C4-2B (cell line): Measurements from ENCODE around the gene C10orf71.

ENCODE experiments used
- H3K27ac ChIP-seq: fragments of 450-650 bp; 2 replicates; pipeline ENCODE4 v1.5.1; 2017
- ZFX ChIP-seq: fragments of 450-650 bp; IDR thresholded peaks from 2 replicates; pipeline ENCODE4 v1.6.1; 2017
- TF ChIP-seq, protein P1 (sequence below): fragments of 450-650 bp; conservative IDR thresholded peaks from 2 replicates; pipeline ENCODE4 v1.5.1; 2017; ENCODE audit warnings: mild to moderate bottlenecking

The C10orf71 gene

GRCh38 chr10:49328401-49329145 is 29.6 kb downstream of the C10orf71 start:
- no peak overlapping the region for H3K27ac ChIP-seq
- TF ChIP-seq, protein P1, sequence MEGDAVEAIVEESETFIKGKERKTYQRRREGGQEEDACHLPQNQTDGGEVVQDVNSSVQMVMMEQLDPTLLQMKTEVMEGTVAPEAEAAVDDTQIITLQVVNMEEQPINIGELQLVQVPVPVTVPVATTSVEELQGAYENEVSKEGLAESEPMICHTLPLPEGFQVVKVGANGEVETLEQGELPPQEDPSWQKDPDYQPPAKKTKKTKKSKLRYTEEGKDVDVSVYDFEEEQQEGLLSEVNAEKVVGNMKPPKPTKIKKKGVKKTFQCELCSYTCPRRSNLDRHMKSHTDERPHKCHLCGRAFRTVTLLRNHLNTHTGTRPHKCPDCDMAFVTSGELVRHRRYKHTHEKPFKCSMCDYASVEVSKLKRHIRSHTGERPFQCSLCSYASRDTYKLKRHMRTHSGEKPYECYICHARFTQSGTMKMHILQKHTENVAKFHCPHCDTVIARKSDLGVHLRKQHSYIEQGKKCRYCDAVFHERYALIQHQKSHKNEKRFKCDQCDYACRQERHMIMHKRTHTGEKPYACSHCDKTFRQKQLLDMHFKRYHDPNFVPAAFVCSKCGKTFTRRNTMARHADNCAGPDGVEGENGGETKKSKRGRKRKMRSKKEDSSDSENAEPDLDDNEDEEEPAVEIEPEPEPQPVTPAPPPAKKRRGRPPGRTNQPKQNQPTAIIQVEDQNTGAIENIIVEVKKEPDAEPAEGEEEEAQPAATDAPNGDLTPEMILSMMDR: no peak
- no peak for TF ChIP-seq ZFX

- TF ChIP-seq, protein P1: no peak
- TF ChIP-seq ZFX: no peak
Measured at GRCh38 chr10:49329146-49329505, 30.2 kb downstream of the C10orf71 start.

GRCh38 chr10:49330127-49330665 is 31.2 kb downstream of the C10orf71 start:
- TF ChIP-seq ZFX: no peak
- TF ChIP-seq, protein P1: no peak
- H3K27ac ChIP-seq: no peak overlapping the region

More at GRCh38 chr10:49329146-49329505, 30.2 kb downstream of the C10orf71 start:
- H3K27ac ChIP-seq: no peak overlapping the region

DNA sequence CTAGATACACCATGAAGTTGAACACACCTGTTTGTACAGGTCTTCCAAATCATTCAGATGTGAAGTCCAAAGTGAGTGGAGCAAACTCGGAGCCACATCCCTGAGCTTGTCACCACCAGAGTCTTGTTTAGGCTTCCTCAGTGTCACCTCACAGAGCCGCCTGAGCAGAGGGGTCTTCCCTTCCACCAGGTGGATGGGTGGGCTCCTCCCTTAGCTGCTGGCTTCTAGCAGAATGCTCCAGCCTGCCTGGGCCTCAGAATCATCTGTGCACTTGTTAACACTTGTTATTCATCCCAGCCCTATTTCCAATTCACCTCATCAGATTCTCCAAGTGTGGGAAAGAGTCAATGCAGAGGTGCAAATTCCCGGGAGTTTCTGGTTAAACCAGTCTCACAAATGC is 32.5 kb downstream of the C10orf71 start:
- H3K27ac ChIP-seq: no peak overlapping the region

GRCh38 chr10:49332333-49332732 is 33.4 kb downstream of the C10orf71 start:
- no peak for TF ChIP-seq ZFX
- TF ChIP-seq, protein P1: no peak
- H3K27ac ChIP-seq: no peak overlapping the region

More for the DNA sequence above, 32.5 kb downstream of the C10orf71 start:
- TF ChIP-seq, protein P1: no peak
- TF ChIP-seq ZFX: no peak

- no peak overlapping the region for H3K27ac ChIP-seq
- no peak for TF ChIP-seq ZFX
- TF ChIP-seq, protein P1: no peak
Measured at GRCh38 chr10:49332768-49333167, 33.8 kb downstream of the C10orf71 start.

DNA sequence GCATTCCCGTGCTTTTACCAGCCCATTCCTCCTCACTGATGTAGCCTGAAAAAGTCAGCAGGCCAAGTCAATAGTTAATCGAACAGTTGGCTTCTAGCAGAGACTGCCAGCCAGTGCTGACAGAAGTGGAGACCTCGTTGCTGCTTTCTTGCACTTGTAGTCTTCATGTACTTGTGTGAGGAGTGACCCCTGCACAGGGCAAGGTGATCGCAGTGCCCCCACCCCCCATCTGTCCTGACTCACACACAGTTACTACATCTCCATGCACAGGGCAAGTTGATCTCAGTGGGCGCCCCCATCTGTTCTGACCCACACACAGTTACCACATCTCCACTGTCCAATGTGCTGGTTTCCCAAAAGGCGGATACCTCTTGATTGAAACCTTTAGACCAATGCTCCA is 34.2 kb downstream of the C10orf71 start:
- TF ChIP-seq, protein P1: no peak
- TF ChIP-seq ZFX: no peak
- H3K27ac ChIP-seq: no peak overlapping the region
